HG03108 (cell line): ENCODE data around the gene DPP10.

Experiments used
- ATAC-seq: cut with Tn5 transposase; IDR thresholded peaks from one replicate; pipeline ENCODE4 v1.9.1; 2021; ENCODE audit warnings: moderate library complexity; ENCODE audit not compliant: unreplicated experiment

The DPP10 gene

DNA sequence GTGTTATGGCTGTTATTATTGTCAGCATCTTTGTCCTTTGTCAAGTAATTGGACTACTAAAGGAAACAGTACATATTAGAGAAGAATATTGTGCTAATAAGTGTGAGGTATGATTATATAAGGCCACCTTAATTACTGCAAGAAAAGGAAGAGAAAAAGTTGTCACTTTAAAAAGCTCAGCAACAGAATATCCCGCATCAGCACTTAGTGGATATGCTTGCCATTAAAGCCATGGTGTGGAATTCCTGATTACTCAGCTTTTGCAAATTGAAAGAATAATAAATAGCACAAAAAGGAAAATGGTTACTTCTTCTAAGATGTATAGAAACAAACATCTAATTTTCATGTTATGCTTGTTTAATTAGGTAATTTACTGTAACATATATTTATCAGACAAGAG, 347.5 kb downstream of the DPP10 start:
- no peak for ATAC-seq

- ATAC-seq, result no peak
Observed at GRCh38 chr2:114797540-114797939, 355.1 kb downstream of the DPP10 start.

DNA sequence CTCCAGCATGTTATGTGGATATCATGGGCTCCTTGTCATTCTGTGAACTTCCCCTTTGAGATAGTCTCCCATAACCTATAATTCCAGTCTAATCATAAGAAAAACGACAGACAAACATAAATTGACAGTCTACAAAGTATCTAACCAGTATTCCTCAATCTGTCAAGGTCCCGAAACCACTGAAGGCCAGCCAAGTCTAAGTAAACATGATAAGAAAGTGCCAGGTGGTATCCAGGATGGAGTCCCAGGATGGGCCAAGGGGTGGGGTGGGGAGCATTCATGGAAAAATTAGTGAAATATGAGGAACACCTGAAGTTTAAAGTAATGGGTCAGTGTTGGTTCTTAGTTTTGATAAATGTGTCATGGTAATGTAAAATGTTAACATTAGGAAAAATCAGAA, 355.5 kb downstream of the DPP10 start:
- ATAC-seq, result no peak

GRCh38 chr2:114800371-114800770, 357.9 kb downstream of the DPP10 start:
- no peak for ATAC-seq

- no peak for ATAC-seq
Observed at GRCh38 chr2:114805195-114805594, 362.8 kb downstream of the DPP10 start.

- ATAC-seq, result no peak
Observed at GRCh38 chr2:114810092-114810491, 367.7 kb downstream of the DPP10 start.

DNA sequence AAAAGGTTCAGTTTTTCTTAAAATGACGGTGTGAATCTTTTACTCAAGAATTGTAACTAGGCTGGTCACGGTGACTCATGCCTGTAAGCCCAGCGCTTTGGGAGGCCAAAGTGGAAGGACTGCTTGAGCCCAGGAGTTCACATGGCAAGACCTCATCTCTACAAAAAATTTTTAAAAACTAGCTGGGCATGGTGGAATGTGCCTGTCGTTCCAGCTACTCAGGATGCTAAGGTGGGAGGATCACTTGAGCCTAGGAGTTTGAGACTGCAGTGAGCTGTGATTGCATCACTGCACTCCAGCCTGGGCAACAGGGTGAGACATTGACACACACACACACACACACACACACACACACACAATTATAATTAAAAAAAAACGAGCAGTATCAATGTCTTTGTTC, 369.8 kb downstream of the DPP10 start:
- no peak for ATAC-seq

DNA sequence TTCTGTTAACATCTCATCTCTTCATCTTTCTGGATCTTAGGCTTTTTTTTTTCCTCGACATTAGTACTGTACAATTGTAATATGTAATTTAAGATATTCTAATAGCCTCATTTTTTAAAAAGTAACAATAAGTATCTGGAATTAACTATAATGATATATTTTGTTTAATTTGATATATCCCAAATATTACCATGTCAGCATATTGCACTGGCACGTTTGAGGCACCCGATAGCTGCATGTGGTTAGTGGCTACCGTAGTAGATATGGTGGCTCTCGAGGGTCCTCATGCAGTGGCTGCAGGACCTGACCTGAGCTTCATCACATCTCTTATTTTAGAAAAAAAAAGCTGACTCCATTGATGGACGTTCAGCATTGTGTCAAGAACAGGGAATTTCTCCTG, 371.9 kb downstream of the DPP10 start:
- ATAC-seq, result no peak

GRCh38 chr2:114821055-114821454, 378.6 kb downstream of the DPP10 start:
- ATAC-seq, result no peak

DNA sequence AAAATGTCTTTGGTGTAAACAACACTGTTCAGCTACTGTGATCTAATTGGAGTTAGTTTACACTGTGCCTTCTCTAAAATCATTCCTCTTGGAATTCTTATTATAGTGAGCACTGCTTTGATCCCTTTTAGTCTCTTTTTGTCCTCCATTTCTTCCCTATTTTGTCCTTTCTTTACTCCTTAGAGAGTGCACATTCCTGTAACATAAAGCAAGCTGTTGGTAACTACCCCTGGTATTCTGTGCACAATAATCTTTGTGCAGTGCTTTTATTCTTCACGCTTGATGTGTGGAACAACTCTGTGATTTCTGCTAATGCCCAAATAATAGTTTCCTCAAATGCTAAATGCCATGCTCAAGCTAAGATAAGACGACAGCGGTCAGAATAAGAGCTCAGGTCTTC, 401.5 kb downstream of the DPP10 start:
- ATAC-seq, result no peak

DNA sequence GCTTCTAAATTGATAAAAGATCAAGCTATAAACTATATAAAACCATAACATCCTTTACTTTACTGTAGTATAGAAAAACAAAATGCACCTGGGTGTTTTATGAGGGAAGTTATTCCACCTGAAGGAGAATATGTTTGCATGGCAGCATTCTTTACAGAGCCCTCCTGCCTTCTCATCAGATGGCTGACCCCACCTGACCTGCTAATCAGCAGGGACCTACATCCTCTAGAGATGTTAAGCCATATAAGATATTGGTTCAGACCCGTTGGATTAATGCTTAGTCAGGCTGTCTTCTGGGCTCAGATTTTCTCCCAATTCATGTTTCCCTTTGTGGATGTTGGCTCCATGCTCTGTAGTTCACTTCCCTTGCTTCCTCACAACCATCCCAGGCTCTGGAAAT, 414.8 kb downstream of the DPP10 start:
- no peak for ATAC-seq

GRCh38 chr2:114859726-114860510, 417.5 kb downstream of the DPP10 start:
- ATAC-seq, result no peak

GRCh38 chr2:114862243-114862642, 419.8 kb downstream of the DPP10 start:
- no peak for ATAC-seq

DNA sequence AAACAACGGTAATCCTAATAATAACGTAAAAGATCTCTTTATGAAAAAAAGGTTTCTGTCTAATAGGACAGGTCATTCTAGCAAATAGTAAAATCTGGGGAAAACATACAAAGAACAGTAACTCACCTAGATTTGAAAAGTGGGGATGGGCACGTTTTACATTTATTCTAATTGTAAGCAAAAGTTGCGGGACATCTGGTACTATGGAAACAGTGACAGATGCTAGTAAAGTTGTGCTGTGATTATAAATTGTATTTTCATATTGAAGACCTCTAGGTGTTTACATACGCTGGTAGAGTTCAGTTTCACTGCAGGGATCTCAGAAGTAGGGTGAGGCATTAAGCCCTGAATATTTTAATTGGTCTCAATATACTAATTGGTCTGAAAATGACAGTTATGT, 422.5 kb downstream of the DPP10 start:
- ATAC-seq, result no peak

- ATAC-seq, result no peak
Observed at GRCh38 chr2:114880046-114880445, 437.6 kb downstream of the DPP10 start.

DNA sequence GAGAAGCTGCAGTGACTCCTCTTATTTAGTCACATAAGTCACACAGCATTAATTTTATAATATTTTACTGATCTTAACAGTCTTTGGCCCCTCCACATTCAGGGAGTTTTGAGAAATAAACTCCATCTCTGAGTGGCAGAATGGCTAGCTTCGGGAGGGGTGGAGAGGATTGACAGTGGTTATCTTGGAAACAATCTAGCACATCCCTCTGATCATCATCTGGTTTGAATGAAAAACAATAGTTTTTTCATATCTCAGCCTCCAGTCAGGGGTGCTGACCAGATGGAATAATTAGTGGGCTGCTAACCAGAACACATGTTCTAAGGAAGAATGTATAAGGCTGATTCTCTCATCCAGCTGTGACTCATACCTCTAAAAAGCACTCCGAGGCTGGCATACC, 477.5 kb downstream of the DPP10 start:
- no peak for ATAC-seq

GRCh38 chr2:114922076-114922475, 479.6 kb downstream of the DPP10 start:
- no peak for ATAC-seq

DNA sequence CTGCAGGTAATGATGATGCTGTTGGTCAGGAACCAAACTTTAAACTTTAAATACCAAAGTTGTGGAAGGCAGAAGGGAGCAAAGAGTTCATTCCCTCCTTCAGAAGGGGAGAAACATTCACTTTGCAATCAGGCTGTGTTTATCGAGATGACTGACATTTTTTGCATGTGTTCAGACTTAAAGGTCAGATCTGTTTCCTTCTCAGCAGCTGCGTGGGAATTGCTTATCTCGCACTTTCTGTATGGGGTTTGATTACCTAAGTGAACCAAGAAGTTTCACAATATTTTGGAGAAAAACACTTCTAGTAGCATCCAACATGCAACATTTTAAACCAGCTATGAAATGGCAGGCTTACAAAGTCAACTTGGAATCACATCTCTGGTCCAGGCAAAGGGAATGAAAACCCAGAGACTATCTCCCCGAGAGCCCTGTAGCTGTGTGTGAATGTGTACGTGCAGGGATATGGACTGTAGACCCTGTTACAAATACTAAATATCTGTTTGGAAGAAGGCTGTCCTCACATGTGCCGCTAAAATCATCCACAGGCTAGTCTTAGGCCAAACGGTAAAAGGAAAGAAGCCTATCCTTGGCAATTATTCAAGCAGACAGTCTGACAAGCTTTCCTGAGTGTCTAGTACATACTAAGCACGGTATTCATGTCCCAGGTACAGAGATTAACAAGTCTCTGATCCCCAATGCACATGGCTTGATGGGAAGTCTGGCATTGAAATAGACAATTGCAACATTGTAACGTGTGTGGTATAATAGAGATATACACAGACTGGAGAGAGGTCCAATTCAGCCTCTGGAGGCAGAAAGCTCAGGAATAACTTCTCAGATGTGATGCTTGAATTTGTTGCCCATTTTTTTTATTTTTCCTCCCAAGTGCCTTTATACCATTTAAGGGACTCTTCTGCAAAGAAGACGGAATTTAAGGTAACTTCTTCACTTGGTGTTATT, 483.1 kb downstream of the DPP10 start:
- ATAC-seq, result no peak

GRCh38 chr2:114926303-114926702, 483.9 kb downstream of the DPP10 start:
- ATAC-seq, result no peak

- no peak for ATAC-seq
Observed at GRCh38 chr2:114929225-114929624, 486.8 kb downstream of the DPP10 start.

DNA sequence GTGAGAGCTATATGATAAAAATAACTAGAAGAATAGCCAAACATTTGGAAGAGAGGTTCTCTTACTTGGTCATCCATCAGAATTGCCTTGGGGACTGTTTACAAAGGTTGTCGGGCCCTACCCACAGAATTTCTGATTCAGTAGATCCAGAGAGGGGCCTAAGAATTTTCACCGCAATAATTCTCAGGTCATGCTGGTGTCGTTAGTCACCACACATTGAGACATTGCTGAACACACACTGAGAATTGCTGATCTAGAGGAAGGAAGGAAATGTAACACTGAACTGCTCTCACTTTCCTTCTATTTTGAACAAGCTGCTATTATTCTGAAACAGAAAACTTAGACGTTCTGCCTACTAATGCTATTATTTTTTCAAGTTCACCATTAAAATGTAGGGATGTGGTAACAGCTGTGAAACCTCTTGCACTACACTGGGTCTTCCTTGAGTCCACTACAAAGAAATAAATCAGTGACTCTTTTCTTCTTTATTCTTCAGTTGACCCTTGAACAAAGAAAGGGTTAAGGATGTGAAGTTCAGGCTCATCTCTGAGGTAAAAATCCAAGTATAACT, 491.3 kb downstream of the DPP10 start:
- no peak for ATAC-seq

- ATAC-seq, result no peak
Observed at GRCh38 chr2:114935031-114935430, 492.6 kb downstream of the DPP10 start.
